Germinal center (tissue), 1 donor: Measurements from ENCODE around the gene HIBCH.
A peak's percentile ranks its signal among the peaks of the same experiment; 100 is the strongest.
"Not testable (repeated sequence)": the region's sequence is repeated elsewhere in the genome, so short reads cannot be mapped to it uniquely, and the experiment has no call there.

Experiments
- DNase-seq: peaks from one replicate; pipeline ENCODE4 v3.0.0; 2012; ENCODE audit warnings: mixed read lengths, low spot score

The HIBCH gene

GRCh38 chr2:190319555-190320498 lies at the start of gene HIBCH:
Gene HIBCH, minus strand, starts transcription at chr2:190319826. Its CDS starts 76 bp downstream, at chr2:190319750.
- DNase-seq, result peak; percentile 80

GRCh38 chr2:190367091-190367490 lies 47.5 kb upstream of the HIBCH start:
- DNase-seq, result no peak

GRCh38 chr2:190366248-190366753 lies 46.7 kb upstream of the HIBCH start:
- DNase-seq, result no peak

- no peak for DNase-seq
Measured at GRCh38 chr2:190365499-190366204, 46.0 kb upstream of the HIBCH start.

GRCh38 chr2:190362894-190363293 lies 43.3 kb upstream of the HIBCH start:
- no peak for DNase-seq

GRCh38 chr2:190361572-190361971 lies 41.9 kb upstream of the HIBCH start:
- no peak for DNase-seq

GRCh38 chr2:190360965-190361364 lies 41.3 kb upstream of the HIBCH start:
- DNase-seq, result no peak

- no peak for DNase-seq
Measured at GRCh38 chr2:190360561-190360960, 40.9 kb upstream of the HIBCH start.

GRCh38 chr2:190358655-190359448 lies 39.2 kb upstream of the HIBCH start:
- DNase-seq, result not testable (repeated sequence)

GRCh38 chr2:190357600-190357999 lies 38.0 kb upstream of the HIBCH start:
- DNase-seq, result no peak

GRCh38 chr2:190355968-190356644 lies 36.5 kb upstream of the HIBCH start:
- DNase-seq, result no peak

- no peak for DNase-seq
Measured at GRCh38 chr2:190354003-190354690, 34.5 kb upstream of the HIBCH start.

- no peak for DNase-seq
Measured at GRCh38 chr2:190353537-190353899, 33.9 kb upstream of the HIBCH start.

GRCh38 chr2:190352668-190353536 lies 33.3 kb upstream of the HIBCH start:
- no peak for DNase-seq

GRCh38 chr2:190351955-190352354 lies 32.3 kb upstream of the HIBCH start:
- DNase-seq, result no peak

- no peak for DNase-seq
Measured at GRCh38 chr2:190350371-190350770, 30.7 kb upstream of the HIBCH start.

GRCh38 chr2:190344276-190344827 lies 24.7 kb upstream of the HIBCH start:
- DNase-seq, result no peak

GRCh38 chr2:190343536-190344275 lies 24.1 kb upstream of the HIBCH start, which contains the start of gene INPP1:
Gene INPP1, plus strand, starts transcription at chr2:190343589. Its CDS starts 16,514 bp downstream, at chr2:190360103.
- peak; percentile 63 for DNase-seq

- DNase-seq, result peak; percentile 46
Measured at GRCh38 chr2:190343089-190343535, 23.5 kb upstream of the HIBCH start.
